ENCODE data around the gene THEM4. TPM values are rescaled to one million over a fixed set of nuclear protein-coding genes. Genes with fewer than 3 reads are reported as not detected.

THEM4 gene
- total and polyA plus RNA-seq, 2 experiments from 2014 or later, result 20.2 to 24.8 TPM

- TF ChIP-seq CTCF (IDR thresholded peaks at IDR 0.05; ENCODE audit: poor library complexity), result no peak
- TF ChIP-seq EZH2 (IDR thresholded peaks at IDR 0.05; ENCODE audit: borderline replicate concordance), result no peak
- TF ChIP-seq EZH2phosphoT487 (IDR thresholded peaks at IDR 0.05; ENCODE audit: low read depth, severe bottlenecking, unreplicated experiment), result no peak
Measured at GRCh38 chr1:151867321-151867720, 42.0 kb downstream of the THEM4 start.

GRCh38 chr1:151864411-151864810 is 44.9 kb downstream of the THEM4 start:
- no peak for DNase-seq (ENCODE audit: low spot score)
- Histone ChIP-seq H3K9me2 (replicated peaks; ENCODE audit: insufficient read depth) (no peaks in the 10 kb centered on the region), H3K27me3 (no peaks in the 10 kb centered on the region), H3K4me3 (no peak overlapping the region), H3K79me2 (no peaks in the 10 kb centered on the region), H3K4me1 (ENCODE audit: insufficient read depth) (no peaks in the 10 kb centered on the region), H2AFZ (no peak overlapping the region), H3K9me3 (ENCODE audit: low read depth) (no peaks in the 10 kb centered on the region), H3K4me2 (no peak overlapping the region), H4K20me1 (ENCODE audit: insufficient read depth, poor library complexity, severe bottlenecking) (no peaks in the 10 kb centered on the region), H3K36me3 (replicated peaks; ENCODE audit: insufficient read depth, low read depth) (no peaks in the 10 kb centered on the region), H3K27ac (no peak overlapping the region)
- WGBS (ENCODE audit: low lambda C conversion rate, missing lambda C conversion rate), result 29% methylated on average over 2 of the region's 2 CpGs
- TF ChIP-seq EZH2phosphoT487 (IDR thresholded peaks at IDR 0.05; ENCODE audit: low read depth, severe bottlenecking, unreplicated experiment) (no peak), CTCF (IDR thresholded peaks at IDR 0.05; ENCODE audit: poor library complexity) (no peak), EZH2 (IDR thresholded peaks at IDR 0.05; ENCODE audit: borderline replicate concordance) (no peak)

More at GRCh38 chr1:151867321-151867720, 42.0 kb downstream of the THEM4 start:
- H4K20me1 ChIP-seq (ENCODE audit: insufficient read depth, poor library complexity, severe bottlenecking), result no peaks in the 10 kb centered on the region
- no peaks in the 10 kb centered on the region for H3K79me2 ChIP-seq
- no peaks in the 10 kb centered on the region for H3K36me3 ChIP-seq (replicated peaks; ENCODE audit: insufficient read depth, low read depth)
- H2AFZ ChIP-seq, result no peak overlapping the region
- no peak overlapping the region for H3K4me2 ChIP-seq
- WGBS (ENCODE audit: low lambda C conversion rate, missing lambda C conversion rate), result 93% methylated on average over 2 of the region's 2 CpGs
- H3K4me1 ChIP-seq (ENCODE audit: insufficient read depth), result no peaks in the 10 kb centered on the region
- no peaks in the 10 kb centered on the region for H3K9me2 ChIP-seq (replicated peaks; ENCODE audit: insufficient read depth)
- no peaks in the 10 kb centered on the region for H3K27me3 ChIP-seq
- no peak overlapping the region for H3K4me3 ChIP-seq
- DNase-seq (ENCODE audit: low spot score), result no peak
- no peaks in the 10 kb centered on the region for H3K9me3 ChIP-seq (ENCODE audit: low read depth)
- no peak overlapping the region for H3K27ac ChIP-seq

- Histone ChIP-seq H3K36me3 (replicated peaks; ENCODE audit: insufficient read depth, low read depth) (no peaks in the 10 kb centered on the region), H3K79me2 (no peaks in the 10 kb centered on the region), H3K9me3 (ENCODE audit: low read depth) (no peaks in the 10 kb centered on the region), H3K4me2 (no peak overlapping the region), H4K20me1 (ENCODE audit: insufficient read depth, poor library complexity, severe bottlenecking) (no peaks in the 10 kb centered on the region), H3K4me1 (ENCODE audit: insufficient read depth) (no peaks in the 10 kb centered on the region), H3K4me3 (no peak overlapping the region), H3K27ac (no peak overlapping the region), H2AFZ (no peak overlapping the region), H3K27me3 (no peaks in the 10 kb centered on the region), H3K9me2 (replicated peaks; ENCODE audit: insufficient read depth) (no peaks in the 10 kb centered on the region)
- DNase-seq (ENCODE audit: low spot score), result no peak
- TF ChIP-seq CTCF (IDR thresholded peaks at IDR 0.05; ENCODE audit: poor library complexity) (no peak), EZH2 (IDR thresholded peaks at IDR 0.05; ENCODE audit: borderline replicate concordance) (no peak), EZH2phosphoT487 (IDR thresholded peaks at IDR 0.05; ENCODE audit: low read depth, severe bottlenecking, unreplicated experiment) (no peak)
Measured at GRCh38 chr1:151862604-151863003, 46.7 kb downstream of the THEM4 start.

Data from hepatocyte (in vitro differentiated cells).